Astrocyte of the spinal cord (primary cell): ENCODE results near the gene AIP.

Experiments
- DNase-seq: peaks from one replicate; pipeline ENCODE4 v3.0.0; 2011; ENCODE audit warnings: low read depth, low spot score
- H3K4me3 ChIP-seq: 2 replicates; pipeline ENCODE4 v1.5.1; 2011; ENCODE audit warnings: low read depth, mild to moderate bottlenecking, low read length, moderate library complexity
- in situ Hi-C: cut with HindIII; loops from 2 replicates; pipeline ENCODE4 v1.10.0; 2017; ENCODE audit warnings: low sequenced_read_pairs
- TF ChIP-seq, protein P1 (sequence below): IDR thresholded peaks from 2 replicates; pipeline ENCODE4 v1.5.1; 2012; ENCODE audit warnings: low read depth, mild to moderate bottlenecking, low read length, inconsistent platforms

Gene AIP

DNA sequence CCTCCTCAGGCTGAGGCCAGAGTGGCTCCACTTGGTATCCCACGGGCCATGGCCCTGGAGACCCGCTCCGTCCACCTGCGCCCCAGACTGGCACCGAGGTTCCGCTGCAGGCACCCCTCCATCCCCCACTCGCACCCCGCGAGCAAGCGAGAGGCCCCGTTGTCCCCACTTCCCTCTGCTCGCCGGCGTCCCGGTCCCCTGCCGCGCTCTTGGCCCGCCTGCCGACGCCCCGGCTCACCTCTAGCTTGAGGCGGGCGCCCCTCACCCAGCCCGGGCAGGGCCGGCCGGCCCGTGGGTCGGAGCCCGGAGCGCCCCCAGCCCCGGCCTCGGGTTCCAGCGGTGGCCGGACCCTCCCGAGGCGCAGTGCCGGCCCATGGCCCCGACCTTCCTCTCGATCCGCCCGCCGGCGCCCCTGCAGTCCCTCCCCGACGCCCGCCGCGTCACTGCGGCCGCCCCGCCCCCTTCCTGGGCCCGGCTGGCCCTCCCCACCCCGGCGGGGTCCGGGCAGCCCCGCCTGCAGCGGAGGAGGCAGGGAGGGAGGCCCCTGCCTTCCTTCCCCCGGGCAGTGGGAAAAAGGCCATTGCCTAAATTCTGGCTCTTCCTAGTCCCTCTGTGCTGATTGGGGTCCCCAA lies 22.2 kb downstream of the AIP start, which contains the start of gene PITPNM1:
PITPNM1 (minus strand) TSS at position 414 of the 632 bp plus-strand sequence. CDS start 1,183 bp downstream, outside the sequence.
- in situ Hi-C loops, result no loop called here
- TF ChIP-seq, protein P1, sequence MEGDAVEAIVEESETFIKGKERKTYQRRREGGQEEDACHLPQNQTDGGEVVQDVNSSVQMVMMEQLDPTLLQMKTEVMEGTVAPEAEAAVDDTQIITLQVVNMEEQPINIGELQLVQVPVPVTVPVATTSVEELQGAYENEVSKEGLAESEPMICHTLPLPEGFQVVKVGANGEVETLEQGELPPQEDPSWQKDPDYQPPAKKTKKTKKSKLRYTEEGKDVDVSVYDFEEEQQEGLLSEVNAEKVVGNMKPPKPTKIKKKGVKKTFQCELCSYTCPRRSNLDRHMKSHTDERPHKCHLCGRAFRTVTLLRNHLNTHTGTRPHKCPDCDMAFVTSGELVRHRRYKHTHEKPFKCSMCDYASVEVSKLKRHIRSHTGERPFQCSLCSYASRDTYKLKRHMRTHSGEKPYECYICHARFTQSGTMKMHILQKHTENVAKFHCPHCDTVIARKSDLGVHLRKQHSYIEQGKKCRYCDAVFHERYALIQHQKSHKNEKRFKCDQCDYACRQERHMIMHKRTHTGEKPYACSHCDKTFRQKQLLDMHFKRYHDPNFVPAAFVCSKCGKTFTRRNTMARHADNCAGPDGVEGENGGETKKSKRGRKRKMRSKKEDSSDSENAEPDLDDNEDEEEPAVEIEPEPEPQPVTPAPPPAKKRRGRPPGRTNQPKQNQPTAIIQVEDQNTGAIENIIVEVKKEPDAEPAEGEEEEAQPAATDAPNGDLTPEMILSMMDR, result no peak
- DNase-seq, result peak; percentile 46
- peak within 1 kb of the TSS; percentile 55 for H3K4me3 ChIP-seq

GRCh38 chr11:67505605-67506396 lies 23.0 kb downstream of the AIP start:
- TF ChIP-seq, protein P1, result peak; percentile 98
- peak; percentile 87 for DNase-seq
- no peak overlapping the region for H3K4me3 ChIP-seq
- in situ Hi-C loops, result no loop called here

GRCh38 chr11:67506426-67507051 lies 23.7 kb downstream of the AIP start:
- TF ChIP-seq, protein P1, result no peak
- no peak for DNase-seq
- H3K4me3 ChIP-seq, result no peak overlapping the region
- in situ Hi-C loops, result no loop called here

DNA sequence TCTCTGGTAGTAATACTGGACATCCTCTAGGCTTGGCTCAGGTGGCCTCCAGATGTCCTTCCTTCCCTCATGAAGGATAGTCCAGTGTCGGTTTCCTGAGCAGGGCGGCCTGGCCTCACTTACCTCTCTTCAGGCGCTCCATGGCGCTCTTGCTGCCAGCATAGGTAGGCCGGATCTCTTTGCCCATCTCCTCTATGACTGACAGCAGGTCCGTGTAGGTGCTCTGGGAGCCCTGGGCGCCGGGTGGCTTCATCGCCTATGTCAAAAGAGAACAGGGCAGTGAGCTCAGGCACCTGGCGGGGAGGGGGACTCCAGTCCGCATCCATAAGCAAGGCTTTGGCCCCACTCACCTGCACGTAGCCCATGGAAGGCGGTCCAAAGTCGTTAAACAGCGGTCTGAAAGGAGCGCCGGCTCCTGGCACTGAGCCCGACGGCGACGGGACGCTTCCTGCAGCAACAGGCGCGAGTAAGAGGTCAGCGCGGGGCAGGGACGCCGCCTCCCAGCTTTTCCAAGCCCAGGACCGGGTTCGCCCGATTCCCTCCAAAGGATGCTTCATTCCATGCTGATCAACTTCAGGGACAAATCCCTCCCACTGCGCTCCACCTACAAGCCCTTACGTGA lies 24.5 kb downstream of the AIP start:
- H3K4me3 ChIP-seq, result peak overlapping the region; percentile 69
- in situ Hi-C loops, result no loop called here
- no peak for DNase-seq
- TF ChIP-seq, protein P1, result no peak

DNA sequence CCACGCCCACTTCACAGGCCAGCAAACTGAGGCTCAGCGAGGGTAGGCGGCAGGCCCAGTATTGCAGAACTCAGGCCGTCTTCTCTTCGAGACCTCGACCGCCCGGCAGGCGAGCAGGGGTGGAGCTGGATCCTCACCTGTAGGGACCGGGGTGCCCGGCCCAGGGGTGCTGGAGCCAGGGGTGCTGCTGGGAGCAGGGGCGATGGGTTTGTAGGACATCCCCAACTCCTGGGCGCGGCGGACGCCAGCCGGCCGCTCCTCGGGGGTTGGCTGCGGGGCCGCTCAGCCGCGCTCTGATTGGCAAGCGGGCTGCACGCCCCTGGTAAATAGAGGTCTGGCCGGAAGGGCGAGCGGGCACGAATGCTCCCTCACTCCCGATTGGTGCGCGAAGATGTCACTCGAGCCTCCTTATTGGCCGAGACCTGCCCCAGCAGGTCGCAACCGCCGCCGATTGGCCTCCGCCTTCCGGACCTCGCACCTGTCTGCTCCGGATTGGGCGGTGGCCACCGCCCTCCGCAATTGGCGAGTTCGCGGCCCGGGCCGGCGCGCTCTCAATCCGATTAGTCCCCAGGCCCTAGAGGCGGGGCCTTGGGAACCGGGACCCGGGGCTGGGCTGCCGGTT lies 25.1 kb downstream of the AIP start, which contains the start of gene CDK2AP2:
CDK2AP2 (minus strand) TSS at position 299 of the 622 bp plus-strand sequence; CDS start at position 219, 80 bp downstream.
- peak within 1 kb of the TSS; percentile 69 for H3K4me3 ChIP-seq
- peak; percentile 100 for DNase-seq
- in situ Hi-C loops, result no loop called here
- TF ChIP-seq, protein P1, result no peak
